Measurements from ENCODE around the gene OR1L4.

DNA sequence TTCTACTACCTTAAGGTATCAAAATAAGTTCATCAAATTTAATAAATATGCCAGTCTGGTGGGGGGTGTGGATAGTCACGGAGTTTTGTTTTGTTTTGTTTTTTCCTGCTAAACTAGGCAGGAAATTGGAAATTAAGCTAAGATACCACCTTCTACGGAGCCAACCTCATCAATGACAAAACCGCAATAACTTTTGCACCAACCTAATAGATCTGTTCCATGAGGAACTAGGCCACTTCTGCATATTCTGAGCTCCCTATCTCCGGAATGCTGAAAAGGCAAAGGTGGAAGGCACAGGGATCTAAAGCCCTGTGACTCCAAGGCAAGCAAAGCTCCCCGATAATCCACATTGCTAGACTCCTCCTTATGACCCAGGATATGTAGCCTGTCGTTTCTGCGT is 5.8 kb upstream of the OR1L4 start:
- TF ChIP-seq, protein P1, sequence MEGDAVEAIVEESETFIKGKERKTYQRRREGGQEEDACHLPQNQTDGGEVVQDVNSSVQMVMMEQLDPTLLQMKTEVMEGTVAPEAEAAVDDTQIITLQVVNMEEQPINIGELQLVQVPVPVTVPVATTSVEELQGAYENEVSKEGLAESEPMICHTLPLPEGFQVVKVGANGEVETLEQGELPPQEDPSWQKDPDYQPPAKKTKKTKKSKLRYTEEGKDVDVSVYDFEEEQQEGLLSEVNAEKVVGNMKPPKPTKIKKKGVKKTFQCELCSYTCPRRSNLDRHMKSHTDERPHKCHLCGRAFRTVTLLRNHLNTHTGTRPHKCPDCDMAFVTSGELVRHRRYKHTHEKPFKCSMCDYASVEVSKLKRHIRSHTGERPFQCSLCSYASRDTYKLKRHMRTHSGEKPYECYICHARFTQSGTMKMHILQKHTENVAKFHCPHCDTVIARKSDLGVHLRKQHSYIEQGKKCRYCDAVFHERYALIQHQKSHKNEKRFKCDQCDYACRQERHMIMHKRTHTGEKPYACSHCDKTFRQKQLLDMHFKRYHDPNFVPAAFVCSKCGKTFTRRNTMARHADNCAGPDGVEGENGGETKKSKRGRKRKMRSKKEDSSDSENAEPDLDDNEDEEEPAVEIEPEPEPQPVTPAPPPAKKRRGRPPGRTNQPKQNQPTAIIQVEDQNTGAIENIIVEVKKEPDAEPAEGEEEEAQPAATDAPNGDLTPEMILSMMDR (IDR thresholded peaks at IDR 0.05; ENCODE audit: borderline replicate concordance, extremely low read depth, low read length, poor library complexity, severe bottlenecking), result no peak
- TF ChIP-seq EZH2 (IDR thresholded peaks at IDR 0.05; ENCODE audit: borderline replicate concordance, low read depth, low read length, severe bottlenecking), result no peak

All from DND-41 (cell line).